ENCODE results near the gene NR2F1-AS1. TPM values are rescaled to one million over a fixed set of nuclear protein-coding genes. Genes with fewer than 3 reads are reported as not detected.

Gene NR2F1-AS1
- total and polyA plus RNA-seq, 9 of the 15 experiments (the other 6 are each of a cell fraction or from before 2014, with no cell fraction given) = not detected

DNA sequence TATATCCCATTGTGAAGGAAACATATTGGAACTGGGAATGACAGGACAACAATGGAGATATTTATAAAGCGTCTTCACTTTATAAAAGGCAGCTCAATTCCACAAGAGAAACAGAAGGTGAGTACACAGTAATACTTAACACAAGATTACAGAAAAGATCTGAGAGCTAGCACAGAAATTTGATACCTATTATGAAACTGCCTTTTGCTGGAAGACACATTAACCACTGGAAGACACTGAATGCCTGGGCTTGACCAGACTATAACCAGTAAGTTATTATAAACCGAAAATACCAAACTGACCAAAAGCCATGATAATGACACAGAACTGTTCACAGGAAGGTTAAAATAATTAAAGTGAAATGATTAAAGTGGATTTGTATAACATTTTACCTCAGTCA is 195.4 kb downstream of the NR2F1-AS1 start (continued):
- no peak for TF ChIP-seq SPI1 (IDR thresholded peaks at IDR 0.05; ENCODE audit: borderline replicate concordance, low read depth, low read length)
- no peak for TF ChIP-seq POLR2G (IDR thresholded peaks at IDR 0.05; ENCODE audit: low read depth, low read length)
- no peak for TF ChIP-seq ZNF445 (CRISPR knock-in tag; IDR thresholded peaks at IDR 0.05; ENCODE audit: low read depth)
- TF ChIP-seq SMARCA5 (IDR thresholded peaks at IDR 0.05) = no peak
- no peak for TF ChIP-seq POU5F1 (IDR thresholded peaks at IDR 0.05; ENCODE audit: borderline replicate concordance, low read depth, low read length, partially characterized antibody)
- TF ChIP-seq NCOA4 (IDR thresholded peaks at IDR 0.05; ENCODE audit: partially characterized antibody) = no peak
- no peak for TF ChIP-seq PYGO2 (tag; IDR thresholded peaks at IDR 0.05)
- no peak for TF ChIP-seq ZNF3 (CRISPR knock-in tag; IDR thresholded peaks at IDR 0.05)

DNA sequence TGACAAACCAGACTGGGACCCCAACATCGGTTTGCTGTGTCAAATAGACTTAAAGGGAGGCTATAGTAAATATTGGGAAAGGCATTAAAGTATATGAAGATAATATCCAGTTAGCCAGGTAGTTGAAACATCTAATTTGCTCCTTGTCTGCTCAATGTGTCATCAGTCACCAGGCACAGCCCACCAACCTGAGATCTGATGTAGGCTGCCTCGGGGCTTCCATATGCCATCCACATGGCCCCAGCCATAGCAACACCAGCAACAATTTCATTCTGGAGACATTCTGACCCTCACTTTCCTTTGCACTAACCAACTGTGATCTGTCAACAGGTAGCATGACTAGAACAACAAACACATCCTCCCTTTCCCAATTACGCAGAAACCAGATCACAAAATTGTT is 196.0 kb downstream of the NR2F1-AS1 start:
- no peak for ATAC-seq
- no peak for FAIRE-seq
- Histone ChIP-seq H3K9me1 (ENCODE audit: control insufficient read depth, insufficient read depth, low read length) (no peaks in the 10 kb centered on the region), H3K9me3 (replicated peaks; ENCODE audit: control insufficient read depth, insufficient read depth, low read depth, low read length) (no peaks in the 10 kb centered on the region), H4K20me1 (replicated peaks; ENCODE audit: control insufficient read depth, insufficient read depth, low read length) (no peaks in the 10 kb centered on the region), H2AFZ (ENCODE audit: low read depth, low read length) (no peak overlapping the region), H3K27ac (ENCODE audit: extremely low read depth, low read depth, low read length) (no peak overlapping the region), H3K4me2 (ENCODE audit: insufficient read depth, low read length) (no peak overlapping the region), H3K27me3 (ENCODE audit: control insufficient read depth in 2 of 2, insufficient read depth in 2 of 2, low read length in 2 of 2) (no peaks in the 10 kb centered on the region), H3K4me3 (no peak overlapping the region), H3K4me1 (replicated peaks in 1 of 2; ENCODE audit: control insufficient read depth in 2 of 2, insufficient read depth in 2 of 2, low read length in 2 of 2) (no peaks in the 10 kb centered on the region), H3K36me3 (ENCODE audit: control insufficient read depth, insufficient read depth, low read length) (no peaks in the 10 kb centered on the region), H3K79me2 (ENCODE audit: control insufficient read depth, insufficient read depth, low read length) (no peaks in the 10 kb centered on the region), H3K9ac (ENCODE audit: insufficient read depth in 1 of 2, low read depth in 2 of 2, low read length in 2 of 2) (no peak overlapping the region)
- in situ Hi-C loops (cut with MboI) = no loop called here
- CTCF ChIA-PET (ENCODE audit: low intra/inter-chr PET ratio) = no interaction called here
- no TSS peak for BruUV-seq (replicated peaks)
- DNase-seq (ENCODE audit: extremely low read depth in 1 of 4, low spot score in 3 of 4) = no peak
- WGBS (ENCODE audit: insufficient coverage, low coverage, missing lambda C conversion rate) = 5% methylated on average over 3 of the region's 3 CpGs
- POLR2A ChIA-PET = no interaction called here
- no peak for TF ChIP-seq NONO (IDR thresholded peaks at IDR 0.05; ENCODE audit: low read depth in 2 of 2, low read length in 1 of 2)
- TF ChIP-seq ZBTB12 (CRISPR knock-in tag; IDR thresholded peaks at IDR 0.05) = no peak
- TF ChIP-seq MIER1 (IDR thresholded peaks at IDR 0.05; ENCODE audit: low read depth) = no peak
- no peak for TF ChIP-seq CEBPB (tag; IDR thresholded peaks at IDR 0.05)
- TF ChIP-seq NFYB (IDR thresholded peaks at IDR 0.05; ENCODE audit: extremely low read depth, insufficient read length) = no peak
- TF ChIP-seq ZNF146 (CRISPR knock-in tag; IDR thresholded peaks at IDR 0.05; ENCODE audit: unreplicated experiment) = no peak
- TF ChIP-seq, protein P1, sequence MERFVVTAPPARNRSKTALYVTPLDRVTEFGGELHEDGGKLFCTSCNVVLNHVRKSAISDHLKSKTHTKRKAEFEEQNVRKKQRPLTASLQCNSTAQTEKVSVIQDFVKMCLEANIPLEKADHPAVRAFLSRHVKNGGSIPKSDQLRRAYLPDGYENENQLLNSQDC (CRISPR knock-in tag; IDR thresholded peaks at IDR 0.05) = no peak
- TF ChIP-seq SP1 (CRISPR knock-in tag; IDR thresholded peaks at IDR 0.05) = no peak
- TF ChIP-seq ZBTB11 (CRISPR knock-in tag; IDR thresholded peaks at IDR 0.05) = no peak
- intact Hi-C loops (cut with micrococcal nuclease) = no loop called here

Measured in K562 (cell line).